Inflammatory macrophage (primary cell): ENCODE results near the gene KCNN1.
"Not testable (repeated sequence)": the region's sequence is repeated elsewhere in the genome, so short reads cannot be mapped to it uniquely, and the experiment has no call there.

Source experiments
- DNase-seq, 2 donors: peaks; one replicate each; pipeline ENCODE4 v3.0.0-alpha.2; 2020 to 2022

The KCNN1 gene

DNA sequence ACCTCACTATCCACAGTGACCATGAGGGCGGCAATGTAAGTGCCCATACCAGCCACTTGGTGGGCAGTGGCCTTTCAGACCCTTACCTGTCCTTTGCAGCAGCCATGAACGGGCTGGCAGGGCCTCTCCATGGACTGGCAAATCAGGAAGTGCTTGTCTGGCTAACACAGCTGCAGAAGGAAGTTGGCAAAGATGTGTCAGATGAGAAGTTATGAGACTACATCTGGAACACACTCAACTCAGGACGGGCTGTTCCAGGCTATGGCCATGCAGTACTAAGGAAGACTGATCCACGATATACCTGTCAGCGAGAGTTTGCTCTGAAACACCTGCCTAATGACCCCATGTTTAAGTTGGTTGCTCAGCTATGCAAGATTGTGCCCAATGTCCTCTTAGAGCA lies 64.5 kb downstream of the KCNN1 start:
- DNase-seq: peak; percentile 43 to 60

DNA sequence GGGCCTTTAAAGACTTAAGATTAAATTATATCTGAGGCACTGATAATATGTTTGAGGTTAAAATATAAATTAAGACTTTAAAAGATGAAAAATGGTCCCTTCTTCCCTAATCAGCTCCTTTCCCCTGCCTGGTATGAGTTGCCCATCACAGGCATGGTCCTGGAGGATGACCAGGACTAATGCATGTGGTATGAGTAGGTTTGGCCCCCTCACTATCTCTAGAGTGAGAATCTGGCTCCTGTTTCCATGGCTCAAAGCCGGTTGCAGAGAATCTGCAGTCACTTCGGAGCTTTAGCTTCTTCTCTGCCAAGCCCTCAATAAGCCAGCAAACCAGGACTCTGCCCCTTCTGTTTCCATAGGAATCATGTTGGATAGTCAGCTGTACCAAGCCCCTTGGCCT lies 65.2 kb downstream of the KCNN1 start:
- not testable (repeated sequence) for DNase-seq

DNA sequence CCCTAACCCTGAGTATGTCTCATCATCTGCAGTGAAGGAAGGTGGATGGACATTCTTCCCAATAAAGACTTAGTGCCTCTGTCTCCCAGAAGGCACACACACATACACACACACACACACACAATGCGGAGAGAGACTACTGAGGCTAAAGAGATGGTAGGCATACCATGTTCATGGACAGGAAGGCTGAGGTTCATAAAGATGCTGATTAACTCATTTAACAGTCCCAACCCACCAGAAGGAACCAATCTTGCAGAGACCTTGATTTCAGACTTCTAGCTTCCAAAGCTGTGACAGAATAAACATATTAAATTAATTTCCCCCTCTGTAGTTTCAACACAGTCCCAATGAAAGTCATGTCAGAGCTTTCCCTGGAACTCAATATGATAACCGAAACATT lies 74.1 kb downstream of the KCNN1 start:
- DNase-seq: no peak

DNA sequence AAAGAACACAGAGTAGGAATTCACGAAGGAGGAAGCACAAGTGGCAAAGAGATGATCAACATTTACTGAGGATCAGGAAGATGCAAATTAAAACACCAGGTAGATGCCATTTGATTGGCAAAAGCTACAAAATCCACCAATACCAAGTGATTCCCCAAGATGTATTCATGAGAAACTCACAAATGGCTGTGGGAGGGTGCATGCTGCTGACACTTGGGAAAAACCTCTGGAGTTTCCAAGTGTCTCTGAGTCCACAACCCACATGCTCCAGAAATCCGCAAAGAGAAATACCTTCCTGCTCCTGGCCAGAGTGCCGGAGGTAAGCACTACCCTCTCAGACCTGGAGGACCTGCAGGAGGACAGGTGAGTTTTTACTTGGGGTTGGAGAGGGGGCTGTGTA lies 76.8 kb downstream of the KCNN1 start:
- DNase-seq: no peak

DNA sequence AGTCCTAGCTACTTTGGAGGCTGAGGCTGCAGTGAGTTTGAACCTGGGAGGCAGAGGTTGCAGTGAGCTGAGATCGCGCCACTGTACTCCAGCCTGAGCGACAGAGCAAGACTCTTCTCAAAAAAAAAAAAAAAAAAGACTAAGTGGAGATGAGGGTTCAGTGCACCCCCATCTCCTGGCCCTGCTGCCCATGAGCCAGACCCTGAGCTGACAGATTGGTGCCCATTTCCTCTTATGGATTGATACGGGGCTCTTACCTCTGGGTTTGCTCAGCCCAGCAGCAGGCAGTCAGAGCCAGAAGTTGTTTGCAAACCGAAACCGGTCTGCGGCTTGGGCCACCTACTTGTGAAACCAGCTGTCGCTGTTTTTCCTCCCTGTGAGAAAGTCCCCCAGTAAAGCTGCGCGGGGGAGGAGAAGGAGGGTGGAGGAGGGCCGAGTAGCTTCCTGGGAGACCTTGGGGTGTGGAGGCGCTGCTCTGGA lies 78.0 kb downstream of the KCNN1 start:
- peak; percentile 83 to 91 for DNase-seq

DNA sequence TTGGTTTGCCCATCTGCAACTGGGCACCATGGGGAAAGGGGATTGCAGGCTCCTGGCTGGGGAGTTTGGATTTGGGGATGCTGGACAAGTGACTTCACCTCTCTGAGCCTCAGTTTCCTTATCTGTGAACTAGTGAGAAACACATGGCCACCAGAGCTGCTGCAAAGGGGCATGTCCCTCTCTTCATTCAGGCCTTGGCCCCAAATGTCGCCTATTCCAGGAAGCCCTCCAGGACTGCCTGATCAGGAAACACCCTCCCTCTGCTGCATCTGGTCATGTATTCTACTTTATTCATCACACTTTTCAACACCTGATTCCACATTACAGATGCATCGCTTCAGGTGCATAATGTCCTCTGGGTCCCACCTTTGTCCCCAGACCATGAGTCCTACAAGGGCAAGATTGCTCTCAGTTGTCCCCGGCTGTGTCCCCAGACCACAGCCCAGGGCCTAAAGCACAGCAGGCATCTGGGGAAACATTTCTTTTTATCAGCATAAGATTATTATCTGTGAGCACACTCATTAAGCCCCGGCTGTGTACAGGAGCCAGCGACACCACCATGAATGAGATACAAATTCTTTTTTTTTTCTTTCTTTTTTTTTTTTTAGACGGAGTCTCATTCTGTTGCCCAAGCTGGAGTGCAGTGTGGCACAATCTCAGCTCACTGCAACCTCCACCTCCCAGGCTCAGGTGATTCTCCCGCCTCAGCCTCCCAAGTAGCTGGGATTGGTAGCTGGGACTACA lies 78.6 kb downstream of the KCNN1 start:
- no peak for DNase-seq

DNA sequence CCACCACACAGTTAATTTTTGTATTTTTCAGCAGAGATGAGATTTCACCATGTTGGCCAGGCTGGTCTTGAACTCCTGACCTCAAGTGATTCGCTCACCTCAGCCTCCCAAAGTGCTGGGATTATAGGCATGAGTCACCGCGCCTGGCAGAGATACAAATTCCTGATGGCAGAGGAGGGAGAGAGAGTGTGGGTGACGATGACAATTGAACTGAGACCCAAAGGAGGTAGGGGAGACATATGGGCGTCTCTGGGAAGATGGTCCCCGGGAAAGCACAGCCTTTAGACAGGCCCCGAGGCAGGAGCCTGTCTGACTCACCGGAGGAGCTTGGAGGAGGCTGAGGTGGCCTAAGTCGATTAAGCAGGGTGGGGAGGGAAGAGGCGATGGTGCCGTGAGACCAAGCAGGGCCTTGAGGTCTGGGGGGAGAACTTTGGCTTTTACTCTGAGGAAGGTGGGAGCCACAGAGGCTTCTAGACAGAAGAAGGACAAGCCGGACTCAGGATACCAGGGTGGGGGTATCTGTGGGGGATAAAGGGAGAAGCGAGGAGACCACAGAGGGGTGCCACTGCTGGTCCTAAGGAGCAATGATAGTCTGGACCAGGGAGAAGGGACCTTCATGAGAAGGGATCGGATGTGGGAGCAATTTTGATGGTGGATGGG lies 79.3 kb downstream of the KCNN1 start:
- no peak for DNase-seq

DNA sequence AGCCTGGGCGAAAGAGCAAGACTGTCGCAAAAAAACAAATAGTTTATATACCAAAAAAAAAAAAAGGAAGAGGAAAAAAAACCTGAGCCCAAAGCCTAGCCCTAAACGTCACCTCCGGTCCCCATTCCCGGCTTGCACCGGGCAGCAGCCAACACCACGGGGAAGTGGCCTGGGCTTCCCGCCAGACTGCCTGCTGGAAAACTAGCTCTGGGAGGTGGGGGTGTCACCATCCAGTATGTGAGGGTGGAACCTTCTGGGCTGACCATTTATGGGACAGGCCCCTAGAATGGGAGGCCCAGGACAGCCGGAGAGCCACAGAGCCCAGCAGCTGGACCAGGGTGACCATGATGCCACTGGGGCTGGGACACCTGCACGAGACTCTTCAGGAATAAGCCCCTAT lies 82.5 kb downstream of the KCNN1 start:
- peak; percentile 37 to 51 for DNase-seq
